GM18502 (cell line): ENCODE data around the gene GRK1.
"Not testable (repeated sequence)": the region's sequence is repeated elsewhere in the genome, so short reads cannot be mapped to it uniquely, and the experiment has no call there.

ENCODE experiments used
- ATAC-seq: cut with Tn5 transposase; IDR thresholded peaks from one replicate; pipeline ENCODE4 v1.9.1; 2021; ENCODE audit warnings: mild to moderate bottlenecking; ENCODE audit not compliant: unreplicated experiment, poor library complexity

GRK1 gene

DNA sequence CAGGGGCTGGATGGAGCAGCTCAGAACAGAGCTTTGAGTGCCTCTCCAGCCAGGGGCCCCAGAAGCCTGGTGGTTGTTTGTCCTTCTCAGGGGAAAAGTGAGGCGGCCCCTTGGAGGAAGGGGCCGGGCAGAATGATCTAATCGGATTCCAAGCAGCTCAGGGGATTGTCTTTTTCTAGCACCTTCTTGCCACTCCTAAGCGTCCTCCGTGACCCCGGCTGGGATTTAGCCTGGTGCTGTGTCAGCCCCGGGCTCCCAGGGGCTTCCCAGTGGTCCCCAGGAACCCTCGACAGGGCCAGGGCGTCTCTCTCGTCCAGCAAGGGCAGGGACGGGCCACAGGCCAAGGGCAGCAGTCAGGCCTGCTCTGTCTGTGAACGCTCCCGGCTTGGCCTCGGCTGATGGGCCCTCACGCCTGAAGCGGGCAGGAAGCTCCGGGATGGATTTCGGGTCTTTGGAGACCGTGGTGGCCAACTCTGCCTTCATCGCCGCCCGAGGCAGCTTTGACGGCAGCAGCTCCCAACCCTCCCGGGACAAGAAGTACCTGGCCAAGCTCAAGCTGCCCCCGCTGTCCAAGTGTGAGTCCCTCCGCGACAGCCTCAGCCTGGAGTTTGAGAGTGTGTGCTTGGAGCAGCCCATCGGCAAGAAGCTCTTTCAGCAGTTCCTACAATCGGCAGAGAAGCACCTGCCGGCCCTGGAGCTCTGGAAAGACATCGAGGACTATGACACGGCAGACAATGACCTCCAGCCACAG lies at the start of gene GRK1:
Gene GRK1, plus strand, starts transcription at position 269 of the 751 bp plus-strand sequence. Its CDS starts 168 bp downstream, at position 437.
- ATAC-seq, result no peak

DNA sequence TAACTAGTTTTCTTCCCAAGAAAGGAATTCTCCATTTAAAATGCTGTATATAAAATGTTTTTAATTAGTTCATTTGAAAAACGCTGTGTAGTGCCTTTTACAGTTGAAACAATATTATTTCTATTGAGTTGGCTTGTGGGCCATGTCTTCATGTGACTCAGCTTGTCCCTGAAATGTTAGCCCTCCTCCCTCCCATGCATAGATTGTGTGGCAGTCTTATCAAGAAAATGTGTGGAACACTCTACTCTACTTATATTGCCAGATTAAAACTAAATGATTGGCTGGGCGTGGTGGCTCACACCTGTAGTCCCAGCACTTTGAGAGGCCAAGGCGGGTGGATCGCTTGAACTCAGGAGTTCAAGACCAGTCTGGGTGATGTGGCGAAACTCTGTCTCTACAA lies 49.1 kb upstream of the GRK1 start:
- no peak for ATAC-seq

DNA sequence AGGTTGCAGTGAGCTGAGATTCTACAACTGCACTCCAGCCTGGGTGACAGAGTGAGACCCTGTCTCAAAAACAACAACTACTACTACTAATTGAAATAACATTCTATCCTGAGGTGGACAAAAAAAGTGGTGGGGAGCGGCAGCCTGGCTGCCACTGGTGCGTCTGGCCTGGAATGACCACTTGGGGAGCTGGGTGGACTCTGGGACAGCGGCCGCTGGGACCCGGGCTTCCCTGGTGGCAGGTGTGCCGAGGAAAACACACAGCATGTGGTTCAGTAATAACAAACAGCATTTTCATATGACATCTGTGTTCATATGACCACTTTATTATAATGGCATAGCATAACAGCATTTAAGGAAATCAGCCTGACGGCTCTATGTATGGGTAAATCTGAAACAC lies 48.6 kb upstream of the GRK1 start:
- no peak for ATAC-seq

GRCh38 chr13:113620036-113620796 lies 46.8 kb upstream of the GRK1 start:
- no peak for ATAC-seq

GRCh38 chr13:113621046-113621445 lies 46.0 kb upstream of the GRK1 start:
- no peak for ATAC-seq

DNA sequence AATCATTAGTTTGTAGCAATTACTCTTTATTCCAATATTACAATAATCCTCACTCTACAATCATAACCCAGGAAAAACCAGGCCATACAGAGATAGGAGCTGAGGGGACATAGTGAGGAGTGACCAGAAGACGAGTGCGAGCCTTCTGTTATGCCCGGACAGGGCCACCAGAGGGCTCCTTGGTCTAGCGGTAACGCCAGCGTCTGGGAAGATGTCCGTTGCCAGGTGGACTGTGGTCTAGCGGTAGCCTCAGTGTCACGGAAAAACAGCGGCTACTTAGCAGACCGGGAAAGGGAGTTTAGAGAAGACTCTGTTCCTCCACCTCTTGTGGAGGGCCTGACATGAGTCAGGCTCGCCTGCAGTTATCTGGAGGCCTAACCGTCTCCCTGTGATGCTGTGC lies 45.5 kb upstream of the GRK1 start:
- not testable (repeated sequence) for ATAC-seq

GRCh38 chr13:113621986-113622550 lies 45.0 kb upstream of the GRK1 start:
- ATAC-seq, result not testable (repeated sequence)

DNA sequence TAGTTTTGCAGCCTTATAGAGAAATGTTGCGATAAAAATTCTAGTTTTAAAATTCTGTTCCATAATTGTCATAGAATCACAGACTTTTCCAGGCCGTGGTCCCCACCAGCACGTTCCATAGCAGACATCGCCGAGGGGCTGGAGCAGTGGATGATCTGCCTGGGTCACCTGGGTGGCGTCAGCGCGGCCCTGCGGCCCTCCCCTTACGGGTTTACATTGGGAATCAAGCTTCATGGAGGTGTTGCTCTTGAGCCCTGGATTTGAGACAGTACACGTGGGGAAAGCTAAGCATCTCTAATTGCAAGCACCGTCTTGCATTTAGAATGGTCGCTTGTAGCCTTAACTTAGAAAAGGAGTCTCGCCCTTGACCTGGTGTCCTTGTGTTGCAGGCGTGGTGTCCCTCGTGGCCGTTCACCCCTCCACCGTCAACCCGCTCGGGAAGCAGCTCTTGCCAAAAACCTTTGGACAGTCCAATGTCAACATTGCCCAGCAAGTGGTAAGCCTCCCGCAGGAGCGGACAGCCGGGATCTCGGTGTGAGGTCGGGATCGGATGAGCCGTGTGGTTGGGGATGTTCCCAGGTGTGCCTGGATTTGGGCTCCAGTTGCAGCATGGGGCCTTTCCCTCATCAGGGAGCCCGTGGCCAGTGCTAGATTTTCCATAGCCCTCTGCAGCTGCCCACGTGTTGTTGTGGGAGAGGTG lies 44.1 kb upstream of the GRK1 start:
- no peak for ATAC-seq

- ATAC-seq, result no peak
These were observed 43.4 kb upstream of the GRK1 start for GRCh38 chr13:113623491-113624234.

DNA sequence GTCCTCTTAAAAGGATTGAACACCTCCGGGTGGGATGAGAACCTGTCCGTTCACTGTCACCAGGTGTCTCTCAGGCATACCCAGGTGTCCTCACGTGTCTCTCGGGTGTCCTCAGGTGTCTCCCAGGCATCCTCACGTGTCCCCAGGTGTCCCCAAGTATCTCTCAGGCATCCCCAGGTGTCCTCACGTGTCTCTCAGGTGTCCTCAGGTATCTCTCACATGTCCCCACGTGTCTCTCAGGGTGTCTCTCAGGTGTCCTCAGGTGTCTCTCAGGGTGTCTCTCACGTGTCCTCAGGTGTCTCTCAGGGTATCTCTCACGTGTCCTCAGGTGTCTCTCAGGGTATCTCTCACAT lies 42.8 kb upstream of the GRK1 start:
- ATAC-seq, result no peak

DNA sequence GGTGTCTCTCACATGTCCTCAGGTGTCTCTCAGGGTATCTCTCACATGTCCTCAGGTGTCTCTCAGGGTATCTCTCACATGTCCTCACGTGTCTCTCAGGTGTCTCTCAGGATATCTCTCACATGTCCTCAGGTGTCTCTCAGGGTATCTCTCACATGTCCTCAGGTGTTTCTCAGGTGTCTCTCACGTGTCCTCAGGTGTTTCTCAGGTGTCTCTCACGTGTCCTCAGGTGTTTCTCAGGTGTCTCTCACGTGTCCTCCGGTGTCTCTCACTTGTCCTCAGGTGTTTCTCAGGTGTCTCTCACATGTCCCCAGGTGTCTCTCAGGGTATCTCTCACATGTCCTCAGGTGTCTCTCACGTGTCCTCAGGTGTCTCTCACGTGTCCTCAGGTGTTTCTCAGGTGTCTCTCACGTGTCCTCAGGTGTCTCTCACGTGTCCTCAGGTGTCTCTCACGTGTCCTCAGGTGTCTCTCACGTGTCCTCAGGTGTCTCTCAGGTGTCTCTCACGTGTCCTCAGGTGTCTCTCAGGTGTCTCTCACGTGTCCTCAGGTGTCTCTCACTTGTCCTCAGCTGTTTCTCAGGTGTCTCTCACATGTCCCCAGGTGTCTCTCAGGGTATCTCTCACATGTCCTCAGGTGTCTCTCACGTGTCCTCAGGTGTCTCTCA lies 42.2 kb upstream of the GRK1 start:
- not testable (repeated sequence) for ATAC-seq

DNA sequence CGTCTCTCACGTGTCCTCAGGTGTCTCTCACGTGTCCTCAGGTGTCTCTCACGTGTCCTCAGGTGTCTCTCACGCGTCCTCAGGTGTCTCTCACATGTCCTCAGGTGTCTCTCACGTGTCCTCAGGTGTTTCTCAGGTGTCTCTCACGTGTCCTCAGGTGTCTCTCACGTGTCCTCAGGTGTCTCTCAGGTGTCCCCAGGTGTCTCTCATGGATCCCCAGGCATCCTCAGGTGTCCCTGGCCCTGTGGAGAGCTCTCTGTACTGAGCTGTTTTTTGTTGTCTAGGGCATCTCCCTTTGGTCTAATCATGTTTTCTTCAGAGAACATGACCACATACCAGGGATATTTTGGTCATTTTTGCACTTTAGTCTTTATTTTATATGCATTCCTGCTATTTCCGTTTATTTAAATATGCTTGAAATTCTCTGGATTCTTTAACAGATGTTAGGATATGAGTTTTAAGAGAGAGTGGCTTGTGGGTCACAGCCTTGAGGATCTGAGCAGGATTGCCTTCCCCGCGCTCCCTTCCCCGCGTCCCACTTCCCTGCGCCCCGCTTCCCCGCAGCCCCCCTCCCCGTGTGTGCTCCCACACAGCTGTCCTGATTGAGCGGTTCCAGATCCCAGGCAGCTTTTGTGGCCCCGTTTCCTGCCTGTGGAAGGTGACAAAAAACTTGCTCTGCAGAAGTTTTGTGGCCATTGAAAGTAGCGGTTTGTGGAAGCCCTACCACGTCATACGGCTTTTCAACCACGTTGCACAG lies 40.9 kb upstream of the GRK1 start:
- ATAC-seq, result no peak

- ATAC-seq, result no peak
These were observed 39.9 kb upstream of the GRK1 start for GRCh38 chr13:113627136-113627535.

- no peak for ATAC-seq
These were observed 38.4 kb upstream of the GRK1 start for GRCh38 chr13:113628291-113629270.

DNA sequence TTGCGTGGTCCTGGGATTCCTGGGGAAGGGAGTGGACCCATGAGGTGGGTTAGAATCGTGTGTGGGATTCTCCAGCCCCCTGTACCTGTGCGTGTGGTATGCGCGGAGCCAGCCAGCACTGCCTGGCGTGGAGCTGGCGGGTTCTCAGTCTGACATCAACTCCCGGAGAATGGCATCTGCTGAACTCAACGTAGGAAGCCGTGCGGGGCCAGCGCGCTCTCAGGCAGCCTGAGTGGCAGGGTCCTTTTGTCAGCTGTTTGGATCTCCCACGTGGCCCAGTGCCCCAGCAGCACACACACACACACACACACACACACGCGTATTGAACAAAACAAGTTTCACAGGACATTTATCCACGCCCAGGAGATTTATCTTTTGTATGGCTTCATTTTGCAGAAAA lies 37.2 kb upstream of the GRK1 start:
- no peak for ATAC-seq

GRCh38 chr13:113630296-113630695 lies 36.7 kb upstream of the GRK1 start:
- ATAC-seq, result no peak

- ATAC-seq, result no peak
These were observed 36.2 kb upstream of the GRK1 start for GRCh38 chr13:113630804-113631203.
